Mucosa of rectum (tissue), 2 donors: Measurements from ENCODE around the gene COL25A1.
"Not testable (repeated sequence)": the region's sequence is repeated elsewhere in the genome, so short reads cannot be mapped to it uniquely, and the experiment has no call there.

Experiments
- H3K27ac ChIP-seq, 2 donors: one replicate each; pipeline ENCODE4 v1.7.0; 2013; ENCODE audit warnings: inconsistent platforms in 2 of 2, low read depth in 2 of 2, low read length in 2 of 2
- H3K27me3 ChIP-seq, 2 donors: one replicate each; pipeline ENCODE4 v1.7.0; 2013; ENCODE audit warnings: low read length in 2 of 2; ENCODE audit not compliant: control insufficient read depth in 2 of 2, insufficient read depth in 2 of 2
- H3K36me3 ChIP-seq, 2 donors: one replicate each; pipeline ENCODE4 v1.7.0; 2013; ENCODE audit warnings: low read length in 2 of 2; ENCODE audit not compliant: control insufficient read depth in 2 of 2, insufficient read depth in 2 of 2
- H3K4me1 ChIP-seq, 2 donors: one replicate each; pipeline ENCODE4 v1.7.0; 2013; ENCODE audit warnings: low read length in 2 of 2, mild to moderate bottlenecking in 1 of 2; ENCODE audit not compliant: control insufficient read depth in 2 of 2, insufficient read depth in 2 of 2
- H3K4me3 ChIP-seq, 2 donors: one replicate each; pipeline ENCODE4 v1.7.0; 2013; ENCODE audit warnings: low read length in 2 of 2
- H3K9ac ChIP-seq, 2 donors: one replicate each; pipeline ENCODE4 v1.7.0; 2013; ENCODE audit warnings: low read length in 2 of 2, low read depth in 1 of 2, mild to moderate bottlenecking in 1 of 2
- H3K9me3 ChIP-seq, 2 donors: one replicate each; pipeline ENCODE4 v1.7.0; 2013; ENCODE audit warnings: low read length in 2 of 2; ENCODE audit not compliant: control insufficient read depth in 2 of 2
- donor health status: healthy.
- donor health status: Normal muscosa, but diverticular disease.

Gene COL25A1

GRCh38 chr4:109078724-109079123 lies 223.7 kb downstream of the COL25A1 start:
- Histone ChIP-seq H3K4me3 (no peak overlapping the region), H3K36me3 (no peaks in the 10 kb centered on the region), H3K9me3 (no peaks in the 10 kb centered on the region), H3K27me3 (no peaks in the 10 kb centered on the region), H3K27ac (no peak overlapping the region), H3K4me1 (no peaks in the 10 kb centered on the region), H3K9ac (no peak overlapping the region)

DNA sequence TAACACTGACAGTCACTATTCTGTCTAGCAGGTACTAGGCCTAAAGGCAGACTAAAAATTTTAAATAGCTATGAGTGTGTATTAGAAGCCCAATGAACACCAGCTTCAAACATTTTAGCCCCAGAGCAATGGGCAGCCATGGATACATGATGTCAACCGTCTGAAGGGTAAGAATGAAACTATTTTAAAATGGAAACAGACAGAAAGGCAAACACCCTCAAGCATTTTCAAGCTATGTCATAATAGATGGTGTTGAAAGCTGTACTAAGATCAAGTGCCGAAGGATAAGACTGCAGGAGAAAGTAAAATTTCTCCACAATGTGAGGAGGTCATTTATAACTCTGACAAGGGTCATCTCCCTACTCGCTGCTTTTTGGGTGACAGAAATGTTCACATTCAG lies 225.0 kb downstream of the COL25A1 start:
- no peaks in the 10 kb centered on the region for H3K4me1 ChIP-seq
- H3K27ac ChIP-seq: no peak overlapping the region
- no peak overlapping the region for H3K9ac ChIP-seq
- no peaks in the 10 kb centered on the region for H3K36me3 ChIP-seq
- H3K27me3 ChIP-seq: no peaks in the 10 kb centered on the region
- H3K4me3 ChIP-seq: no peak overlapping the region
- no peaks in the 10 kb centered on the region for H3K9me3 ChIP-seq

DNA sequence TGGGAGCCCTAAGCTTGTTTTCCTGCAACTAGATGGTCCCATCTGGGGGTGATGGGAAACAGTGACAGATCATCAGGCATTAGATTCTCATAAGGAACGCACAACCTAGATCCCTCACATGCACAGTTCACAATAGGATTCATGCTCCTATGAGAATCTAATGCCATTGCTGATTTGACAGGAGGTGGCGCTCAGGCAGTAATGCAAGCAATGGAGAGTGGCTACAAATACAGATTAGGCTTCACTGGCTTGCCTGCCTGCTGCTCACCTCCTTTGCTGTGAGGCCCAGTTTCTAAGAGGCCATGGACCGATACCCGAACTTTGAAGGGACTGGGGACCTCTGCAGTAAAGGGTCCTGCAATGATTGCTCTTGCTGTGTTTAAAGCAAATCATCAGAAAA lies 225.7 kb downstream of the COL25A1 start:
- not testable (repeated sequence) for H3K27ac ChIP-seq, H3K9me3 ChIP-seq, H3K4me1 ChIP-seq, H3K36me3 ChIP-seq, H3K27me3 ChIP-seq, H3K9ac ChIP-seq, H3K4me3 ChIP-seq

DNA sequence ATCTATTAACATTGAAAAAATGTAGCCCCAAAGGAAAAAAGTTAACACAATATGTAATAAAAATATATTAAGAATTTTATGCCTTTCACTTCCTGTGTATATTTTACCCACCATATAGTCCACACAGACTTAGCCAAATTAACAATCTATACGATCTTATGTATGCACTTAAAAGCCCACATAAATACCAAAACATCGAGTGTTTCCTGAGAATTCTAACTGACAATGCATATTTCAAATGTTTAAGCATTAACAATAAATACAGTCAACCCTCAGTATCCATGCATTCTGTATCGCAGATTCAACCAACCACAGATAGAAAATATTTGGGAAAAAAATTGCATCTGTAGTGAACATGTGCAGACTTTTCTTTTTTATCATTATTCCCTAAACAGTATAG lies 226.8 kb downstream of the COL25A1 start:
- Histone ChIP-seq H3K4me3 (no peak overlapping the region), H3K4me1 (no peaks in the 10 kb centered on the region), H3K27ac (no peak overlapping the region), H3K9ac (no peak overlapping the region), H3K27me3 (no peaks in the 10 kb centered on the region), H3K36me3 (no peaks in the 10 kb centered on the region), H3K9me3 (no peaks in the 10 kb centered on the region)

DNA sequence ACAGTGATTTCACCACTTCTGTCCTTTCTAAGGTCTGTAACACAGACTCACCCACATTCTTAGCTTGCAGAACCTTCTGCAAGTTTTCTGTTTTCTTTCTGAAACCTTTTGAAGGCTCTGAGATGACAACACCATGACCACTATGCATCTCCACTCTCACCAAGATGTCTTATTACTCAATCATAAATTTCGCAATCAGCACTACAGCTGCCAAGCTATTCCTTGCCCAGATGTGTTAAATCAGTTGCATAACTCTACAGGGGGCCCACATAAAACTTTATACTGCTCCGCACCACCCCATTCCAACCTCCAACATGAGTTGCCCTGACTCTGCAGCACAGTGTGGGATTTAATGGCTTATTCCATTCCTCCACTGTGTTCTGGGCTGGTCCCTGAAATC lies 229.9 kb downstream of the COL25A1 start:
- H3K27ac ChIP-seq: no peak overlapping the region
- no peak overlapping the region for H3K4me3 ChIP-seq
- H3K9me3 ChIP-seq: no peaks in the 10 kb centered on the region
- H3K27me3 ChIP-seq: no peaks in the 10 kb centered on the region
- H3K4me1 ChIP-seq: no peaks in the 10 kb centered on the region
- no peak overlapping the region for H3K9ac ChIP-seq
- no peaks in the 10 kb centered on the region for H3K36me3 ChIP-seq

- not testable (repeated sequence) for H3K9me3 ChIP-seq, H3K4me1 ChIP-seq, H3K27me3 ChIP-seq, H3K27ac ChIP-seq, H3K36me3 ChIP-seq, H3K4me3 ChIP-seq, H3K9ac ChIP-seq
Observed at GRCh38 chr4:109070677-109071076, 231.8 kb downstream of the COL25A1 start.

DNA sequence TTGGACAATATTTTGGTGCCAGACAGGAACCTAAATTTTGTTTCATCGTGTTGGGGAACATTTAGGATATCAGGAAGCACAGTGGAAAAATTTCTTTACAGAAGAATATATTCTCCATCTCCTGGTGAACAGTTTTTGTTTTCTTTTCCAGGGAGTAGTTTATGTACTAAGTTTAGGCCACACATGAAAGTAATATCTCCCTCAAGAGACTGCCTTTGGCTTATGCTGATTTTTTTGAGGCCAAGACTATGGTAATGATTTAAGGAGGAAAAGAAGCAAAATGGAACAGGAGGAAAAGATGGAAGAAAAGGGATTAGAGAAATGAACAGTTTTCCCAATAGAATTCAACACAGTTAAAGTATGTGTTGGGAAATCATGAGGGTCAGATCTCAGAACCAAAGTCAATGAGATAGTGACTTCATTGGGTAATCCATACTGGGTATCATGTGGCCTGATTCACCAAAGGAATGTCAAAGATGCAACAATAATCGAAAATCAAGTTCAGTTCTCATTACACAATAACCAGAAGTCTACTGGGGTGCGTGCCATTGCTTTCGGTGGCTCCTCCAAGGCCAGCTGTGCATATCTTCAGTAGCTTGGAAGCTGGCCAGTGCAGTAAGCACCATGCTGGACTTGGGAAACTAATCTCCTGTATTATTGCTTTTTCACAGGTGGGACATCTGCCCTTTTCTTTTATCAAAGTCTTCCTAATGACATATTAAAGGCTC lies 234.8 kb downstream of the COL25A1 start:
- H3K9me3 ChIP-seq: no peaks in the 10 kb centered on the region
- H3K36me3 ChIP-seq: no peaks in the 10 kb centered on the region
- H3K27me3 ChIP-seq: no peaks in the 10 kb centered on the region
- H3K27ac ChIP-seq: no peak overlapping the region
- H3K4me3 ChIP-seq: no peak overlapping the region
- H3K9ac ChIP-seq: no peak overlapping the region
- no peaks in the 10 kb centered on the region for H3K4me1 ChIP-seq

- Histone ChIP-seq H3K9me3 (no peaks in the 10 kb centered on the region), H3K4me3 (no peak overlapping the region)
Observed at GRCh38 chr4:109065006-109065405, 237.5 kb downstream of the COL25A1 start.

GRCh38 chr4:109053257-109053656 lies 249.2 kb downstream of the COL25A1 start:
- no peaks in the 10 kb centered on the region for H3K27me3 ChIP-seq
- no peak overlapping the region for H3K27ac ChIP-seq
- no peak overlapping the region for H3K4me3 ChIP-seq
- H3K9ac ChIP-seq: no peak overlapping the region
- H3K36me3 ChIP-seq: no peaks in the 10 kb centered on the region
- H3K9me3 ChIP-seq: no peaks in the 10 kb centered on the region
- no peaks in the 10 kb centered on the region for H3K4me1 ChIP-seq

More at GRCh38 chr4:109065006-109065405, 237.5 kb downstream of the COL25A1 start:
- Histone ChIP-seq H3K9ac (no peak overlapping the region), H3K27me3 (no peaks in the 10 kb centered on the region), H3K27ac (no peak overlapping the region), H3K4me1 (no peaks in the 10 kb centered on the region), H3K36me3 (no peaks in the 10 kb centered on the region)

DNA sequence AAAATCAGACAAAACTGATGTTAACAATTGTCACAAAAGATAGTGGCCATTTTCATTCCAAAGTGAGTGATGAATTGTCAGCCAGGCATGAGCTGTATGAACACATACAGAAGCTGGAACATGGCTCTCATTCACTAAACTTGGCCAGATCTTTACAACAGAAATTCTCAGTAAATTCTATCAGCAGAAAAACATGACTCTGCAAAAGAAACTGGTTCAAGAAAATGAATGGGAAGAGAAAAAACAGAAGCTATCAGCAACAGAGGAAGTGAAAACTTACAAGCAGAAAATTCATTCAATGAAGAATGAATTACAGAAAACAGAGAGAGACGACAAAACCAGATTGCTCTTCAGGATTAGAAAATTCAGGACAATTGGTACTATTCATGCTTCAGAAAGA lies 249.6 kb downstream of the COL25A1 start:
- Histone ChIP-seq H3K27me3 (no peaks in the 10 kb centered on the region), H3K4me1 (no peaks in the 10 kb centered on the region), H3K9me3 (no peaks in the 10 kb centered on the region), H3K36me3 (no peaks in the 10 kb centered on the region), H3K9ac (no peak overlapping the region), H3K4me3 (no peak overlapping the region), H3K27ac (no peak overlapping the region)

GRCh38 chr4:109051054-109051453 lies 251.4 kb downstream of the COL25A1 start:
- Histone ChIP-seq H3K9me3 (no peaks in the 10 kb centered on the region), H3K27ac (no peak overlapping the region), H3K4me1 (no peaks in the 10 kb centered on the region), H3K4me3 (no peak overlapping the region), H3K36me3 (no peaks in the 10 kb centered on the region), H3K27me3 (no peaks in the 10 kb centered on the region), H3K9ac (no peak overlapping the region)
